Measurements from ENCODE around the gene SBF2.
"Not testable (repeated sequence)": the region's sequence is repeated elsewhere in the genome, so short reads cannot be mapped to it uniquely, and the experiment has no call there.

Gene SBF2

DNA sequence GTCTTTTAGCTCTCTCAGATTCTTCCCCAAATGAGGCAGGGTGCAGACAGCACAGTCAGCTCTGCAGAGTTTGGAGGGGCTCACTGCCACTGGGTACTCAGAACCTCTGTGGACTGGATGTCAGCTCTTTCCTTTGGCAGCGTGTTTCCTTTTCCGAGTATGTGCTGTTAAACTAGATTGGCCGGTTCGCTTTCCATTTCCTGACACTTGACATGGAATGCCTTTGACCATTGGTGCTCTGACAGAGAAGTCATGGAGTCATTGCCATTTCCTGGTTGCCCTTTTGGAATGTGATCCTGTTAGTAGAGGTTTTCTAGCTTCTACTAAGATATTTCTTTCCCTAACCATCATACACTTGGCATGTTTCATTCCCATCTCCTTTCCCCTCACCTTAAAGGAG is 543.5 kb downstream of the SBF2 start:
- no peak for DNase-seq (ENCODE audit: low read depth in 2 of 2)

DNA sequence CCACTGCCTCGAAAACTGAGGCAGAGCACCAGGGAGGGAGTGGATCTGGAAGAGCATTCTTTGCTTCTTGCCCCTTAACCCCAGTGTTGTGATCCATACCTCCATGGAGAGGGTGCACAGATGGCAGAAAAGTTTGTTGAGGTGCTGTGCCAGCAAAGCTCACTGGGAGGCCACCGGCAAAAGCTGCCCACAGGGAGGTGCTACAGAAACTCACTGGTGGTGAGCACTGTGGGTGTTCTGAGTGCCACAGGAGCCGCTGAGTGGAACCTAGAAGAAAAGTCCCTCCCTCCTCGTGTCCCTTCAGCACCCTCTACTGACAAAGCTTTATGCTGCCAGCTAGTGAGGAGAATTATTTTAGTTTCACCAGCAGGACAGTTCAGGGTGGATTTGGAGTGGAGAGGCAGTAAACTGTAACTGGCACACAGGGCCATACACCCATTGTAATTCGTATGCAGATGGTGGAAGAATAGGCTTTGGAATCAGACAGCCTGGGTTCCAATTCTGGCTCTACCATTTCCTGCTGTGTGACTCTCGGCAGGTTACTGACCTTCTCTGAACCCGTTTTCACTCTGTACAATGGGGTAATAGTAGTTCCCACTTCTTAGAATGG is 545.6 kb downstream of the SBF2 start:
- peak; percentile 54 to 60 for DNase-seq (ENCODE audit: low read depth in 2 of 2)

DNA sequence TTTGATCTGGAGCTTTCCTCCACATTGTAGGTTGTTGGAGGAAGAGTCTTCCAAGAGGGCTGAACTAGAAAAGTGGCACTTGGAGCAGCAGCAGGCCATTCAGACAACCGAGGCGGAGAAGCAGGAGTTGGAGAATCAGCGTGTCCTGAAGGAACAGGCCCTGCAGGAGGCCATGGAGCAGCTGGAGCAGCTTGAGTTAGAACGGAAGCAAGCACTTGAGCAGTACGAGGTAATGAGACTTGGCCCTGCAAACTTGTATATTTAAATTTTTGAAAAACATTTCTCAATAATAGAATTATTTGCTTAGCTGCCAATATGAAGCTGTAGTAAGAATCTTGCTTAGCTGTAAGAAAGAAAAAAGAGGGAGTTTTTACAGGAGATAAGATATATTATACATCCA is 546.2 kb downstream of the SBF2 start:
- DNase-seq (ENCODE audit: low read depth in 2 of 2), result no peak

DNA sequence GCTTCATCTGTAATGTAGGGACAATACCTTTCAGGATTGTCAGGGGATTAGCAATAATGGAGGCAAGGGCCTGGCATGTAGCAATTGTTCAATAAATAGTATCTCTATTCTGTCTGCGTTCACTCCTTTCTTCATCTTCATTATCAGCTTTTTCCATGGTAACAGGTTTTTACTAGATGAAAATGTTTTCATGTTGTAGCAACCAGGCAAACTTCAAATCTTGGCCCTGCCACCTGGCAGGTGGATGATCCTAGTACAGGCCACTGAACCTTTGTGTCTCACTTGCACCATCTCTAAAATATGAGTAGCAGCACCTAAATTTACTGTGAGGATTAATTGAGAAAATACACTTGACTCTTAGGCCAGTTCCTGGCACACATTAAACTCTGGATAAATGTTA is 546.8 kb downstream of the SBF2 start:
- no peak for DNase-seq (ENCODE audit: low read depth in 2 of 2)

DNA sequence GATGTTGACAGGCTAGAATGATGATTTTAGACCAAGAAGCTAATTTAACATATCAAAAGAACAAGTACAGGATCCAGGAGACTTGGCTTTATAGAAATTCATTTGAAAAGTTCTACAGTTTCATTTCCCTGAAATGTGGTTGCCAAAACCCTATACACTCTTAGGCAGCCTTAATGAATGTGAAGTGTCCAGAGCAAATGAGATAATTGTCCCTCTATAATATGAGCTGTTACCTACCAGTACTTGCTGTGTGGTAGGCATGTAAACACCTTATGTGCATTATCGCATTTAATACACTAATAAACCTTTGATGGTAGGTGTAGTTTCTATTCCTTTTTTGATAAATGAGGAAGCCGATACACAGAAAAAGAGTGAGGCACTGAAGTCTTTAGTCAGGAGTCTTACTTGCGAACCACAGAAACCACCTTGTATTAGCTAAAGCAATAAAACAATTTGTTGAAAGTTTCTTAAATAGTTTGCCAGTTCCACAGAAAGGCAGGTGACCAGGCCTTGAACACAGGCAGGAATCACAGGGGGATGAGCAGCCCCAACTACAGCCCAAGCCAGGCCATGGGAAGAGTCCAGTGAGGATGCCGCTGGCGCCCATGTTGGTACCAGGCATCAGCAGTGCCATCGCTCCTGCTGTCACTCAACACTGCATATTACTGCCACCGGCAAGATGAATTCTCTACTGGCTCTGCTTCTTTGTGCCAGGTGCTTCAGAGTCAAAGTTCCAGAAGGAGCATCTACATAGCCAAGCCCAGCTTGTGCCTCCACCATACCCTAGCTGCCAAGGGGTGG is 548.4 kb downstream of the SBF2 start:
- no peak for DNase-seq (ENCODE audit: low read depth in 2 of 2)

DNA sequence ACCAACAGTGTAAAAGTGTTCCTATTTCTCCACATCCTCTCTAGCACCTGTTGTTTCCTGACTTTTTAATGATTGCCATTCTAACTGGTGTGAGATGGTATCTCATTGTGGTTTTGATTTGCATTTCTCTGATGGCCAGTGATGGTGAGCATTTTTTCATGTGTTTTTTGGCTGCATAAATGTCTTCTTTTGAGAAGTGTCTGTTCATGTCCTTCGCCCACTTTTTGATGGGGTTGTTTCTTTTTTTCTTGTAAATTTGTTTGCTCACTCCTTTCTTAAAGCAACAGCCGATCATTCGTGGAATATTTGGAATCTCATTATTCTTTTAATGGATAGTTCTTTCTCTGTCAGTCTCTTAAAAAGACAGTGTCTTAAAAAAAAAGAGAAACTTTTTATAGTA is 550.5 kb downstream of the SBF2 start:
- not testable (repeated sequence) for DNase-seq (ENCODE audit: low read depth in 2 of 2)

DNA sequence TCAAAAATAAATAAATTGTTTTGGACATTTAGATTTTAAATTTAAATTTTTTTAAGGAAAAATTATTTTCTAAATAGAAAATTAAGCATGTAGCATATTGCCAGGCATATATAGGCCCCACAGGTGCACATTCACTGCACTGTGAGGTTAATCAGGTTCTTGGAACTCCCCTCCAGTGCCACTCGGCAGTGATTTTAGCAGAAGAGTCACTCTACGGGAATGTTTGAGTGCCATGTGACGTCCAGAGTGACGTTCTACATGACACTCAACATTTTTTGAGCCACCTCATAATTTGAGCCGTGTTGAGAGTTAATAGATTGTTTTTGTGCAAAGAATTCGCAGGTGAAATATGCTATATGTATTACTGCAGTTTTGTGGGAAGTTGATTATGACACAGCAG is 552.8 kb downstream of the SBF2 start:
- no peak for DNase-seq (ENCODE audit: low read depth in 2 of 2)

DNA sequence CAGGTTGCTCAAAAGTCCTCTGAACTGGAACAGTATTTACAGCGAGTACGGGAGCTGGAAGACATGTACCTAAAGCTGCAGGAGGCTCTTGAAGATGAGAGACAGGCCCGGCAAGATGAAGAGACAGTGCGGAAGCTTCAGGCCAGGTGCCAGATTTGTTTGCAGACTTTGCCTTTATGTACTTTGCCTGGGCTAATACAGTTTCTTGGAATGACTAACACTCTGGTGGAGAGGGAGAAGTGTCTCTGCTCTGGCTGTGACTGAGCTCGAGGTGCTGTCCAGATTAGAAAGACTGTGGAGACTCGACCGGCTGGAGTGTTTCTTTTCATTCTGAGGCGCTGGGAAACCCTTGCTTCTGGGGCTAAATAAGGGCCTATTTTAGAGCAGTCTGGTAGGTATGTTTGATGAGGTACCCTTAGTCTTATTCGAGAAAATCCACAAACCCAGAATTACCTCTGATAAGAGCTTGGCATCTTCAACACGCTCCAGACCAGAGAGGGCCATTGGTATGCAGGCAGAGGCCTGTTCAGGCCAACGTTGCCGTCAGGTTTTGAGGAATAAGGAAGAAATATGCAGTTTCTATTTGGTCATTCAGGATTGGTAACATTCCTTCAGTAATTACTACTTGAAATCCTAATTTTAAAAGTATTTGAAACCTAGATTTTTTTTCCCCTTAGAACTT is 553.7 kb downstream of the SBF2 start:
- no peak for DNase-seq (ENCODE audit: low read depth in 2 of 2)

DNA sequence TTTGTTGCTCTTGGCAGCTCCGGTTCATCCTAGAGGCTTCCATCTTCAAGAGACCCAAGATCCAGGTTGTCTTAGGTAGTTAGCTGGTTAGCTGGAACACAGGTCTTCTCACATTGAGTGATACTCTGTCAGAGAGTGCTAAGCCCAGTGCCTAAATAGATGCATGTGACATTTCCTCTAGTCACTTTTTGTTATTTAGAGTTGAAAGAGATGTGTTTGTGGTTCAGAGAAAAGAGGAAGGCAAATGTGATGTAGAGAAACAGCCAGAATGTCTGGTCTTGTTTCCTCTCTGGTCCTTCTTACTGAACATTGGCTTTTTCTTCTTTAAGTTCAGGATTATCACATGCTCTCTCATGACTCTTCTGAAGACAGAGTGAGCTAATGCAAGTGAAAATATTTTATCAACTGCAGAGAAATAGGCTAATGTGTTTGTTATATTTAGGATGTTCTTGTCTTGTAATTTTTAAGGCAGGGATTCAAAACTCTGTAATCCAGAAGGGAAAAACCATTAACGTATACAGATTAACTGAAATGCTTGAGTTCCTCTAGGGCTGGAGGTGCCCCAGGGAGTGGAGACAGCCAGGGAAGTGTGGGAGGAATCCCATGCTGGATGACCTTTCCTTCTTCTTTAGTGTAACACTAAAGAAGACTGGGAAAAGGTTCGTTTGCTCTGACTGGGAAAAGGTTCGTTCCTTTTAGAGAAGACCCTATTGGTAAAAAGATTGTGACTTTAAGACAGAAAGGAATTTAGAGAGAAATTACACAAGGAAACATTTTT is 554.7 kb downstream of the SBF2 start:
- no peak for DNase-seq (ENCODE audit: low read depth in 2 of 2)

DNA sequence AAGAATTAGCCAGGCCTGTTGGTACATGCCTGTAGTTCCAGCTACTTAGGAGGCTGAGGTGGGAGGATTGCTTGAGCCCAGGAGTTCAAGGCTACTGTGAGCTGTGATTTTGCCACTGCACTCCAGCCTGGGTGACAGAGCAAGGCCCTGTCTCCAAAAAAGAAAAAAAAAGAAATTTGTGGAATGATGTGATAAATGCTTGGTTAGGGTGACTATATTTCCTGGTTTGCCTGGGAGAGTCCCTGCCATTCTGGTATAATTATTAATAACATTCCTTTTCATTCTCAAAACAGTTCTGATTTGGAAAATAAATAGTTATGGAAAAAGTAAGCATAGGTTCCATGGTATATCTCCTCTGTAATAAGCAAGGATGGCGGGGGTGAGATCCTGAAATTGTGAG is 555.3 kb downstream of the SBF2 start:
- no peak for DNase-seq (ENCODE audit: low read depth in 2 of 2)

DNA sequence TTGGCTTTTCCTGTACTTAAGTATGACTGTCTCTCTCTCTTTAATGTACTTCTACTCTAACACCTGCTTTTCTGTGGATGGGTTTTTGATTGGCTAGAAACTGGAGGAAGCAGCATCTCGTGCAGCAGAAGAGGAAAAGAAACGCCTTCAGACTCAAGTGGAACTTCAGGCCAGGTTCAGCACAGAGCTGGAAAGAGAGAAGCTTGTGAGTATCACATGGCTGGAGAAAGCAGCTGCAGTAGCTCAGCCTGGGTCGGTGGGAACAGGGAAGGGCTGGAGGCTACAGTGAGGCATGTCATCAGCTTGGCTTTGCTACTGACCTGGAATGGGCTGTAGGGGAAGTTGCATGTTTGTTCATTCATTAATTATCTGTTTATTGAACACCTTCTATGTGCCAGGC is 555.9 kb downstream of the SBF2 start:
- DNase-seq (ENCODE audit: low read depth in 2 of 2), result no peak

DNA sequence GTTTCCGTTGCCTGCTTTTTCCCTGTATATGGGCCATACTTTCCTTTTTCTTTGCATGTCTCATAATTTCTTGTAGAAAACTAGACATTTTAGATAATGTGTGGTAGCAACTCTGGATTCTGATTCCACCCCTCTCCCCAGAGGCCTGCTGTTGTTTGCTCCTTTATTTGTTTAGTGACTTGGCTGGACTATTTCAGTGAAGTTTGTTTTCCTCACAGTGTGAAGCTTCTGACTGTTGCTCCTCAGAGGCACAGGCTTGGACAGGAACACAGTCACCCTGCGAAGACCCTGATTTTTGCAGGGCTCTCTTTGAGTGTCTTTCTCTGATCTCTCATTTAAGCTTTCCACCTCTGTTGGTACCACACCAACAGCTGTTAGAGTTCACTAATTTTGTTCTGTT is 557.7 kb downstream of the SBF2 start:
- no peak for DNase-seq (ENCODE audit: low read depth in 2 of 2)

DNA sequence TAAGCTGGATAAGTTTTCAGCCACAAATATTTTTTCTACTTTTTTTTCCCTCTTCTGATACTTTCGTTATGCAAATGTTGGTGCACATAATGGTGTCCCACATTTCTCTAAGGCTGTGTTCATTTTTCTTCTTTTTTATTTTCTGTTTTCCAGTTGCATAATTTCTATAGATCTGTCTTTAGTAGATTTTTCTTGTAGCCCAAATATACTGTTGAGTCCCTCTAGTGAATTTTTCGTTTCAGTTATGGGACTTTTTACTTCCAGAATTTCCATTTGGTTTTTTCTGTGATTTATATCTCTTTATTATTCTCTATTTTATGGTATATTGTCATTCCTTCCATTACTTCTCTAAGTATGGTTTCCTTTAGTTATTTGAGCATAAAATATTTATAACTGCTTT is 558.1 kb downstream of the SBF2 start:
- no peak for DNase-seq (ENCODE audit: low read depth in 2 of 2)

DNA sequence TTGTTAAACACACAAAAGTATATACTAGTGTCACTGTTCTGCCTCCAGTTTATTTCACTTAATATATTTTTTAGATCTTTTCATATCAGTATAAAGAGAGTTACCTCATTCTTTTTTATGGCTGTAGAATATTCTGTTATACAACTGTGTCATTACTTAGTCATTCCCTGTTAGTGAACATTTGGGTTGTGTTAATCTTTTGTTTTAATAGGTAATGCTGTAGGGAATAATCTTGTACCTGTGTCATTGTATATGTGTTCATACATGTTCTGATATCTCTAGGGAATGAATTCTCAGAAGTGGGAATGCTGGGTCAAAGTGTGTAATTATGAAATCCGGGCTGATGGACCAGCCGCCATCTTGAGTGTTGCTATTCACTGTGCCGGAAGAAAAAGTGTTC is 558.8 kb downstream of the SBF2 start:
- no peak for DNase-seq (ENCODE audit: low read depth in 2 of 2)

DNA sequence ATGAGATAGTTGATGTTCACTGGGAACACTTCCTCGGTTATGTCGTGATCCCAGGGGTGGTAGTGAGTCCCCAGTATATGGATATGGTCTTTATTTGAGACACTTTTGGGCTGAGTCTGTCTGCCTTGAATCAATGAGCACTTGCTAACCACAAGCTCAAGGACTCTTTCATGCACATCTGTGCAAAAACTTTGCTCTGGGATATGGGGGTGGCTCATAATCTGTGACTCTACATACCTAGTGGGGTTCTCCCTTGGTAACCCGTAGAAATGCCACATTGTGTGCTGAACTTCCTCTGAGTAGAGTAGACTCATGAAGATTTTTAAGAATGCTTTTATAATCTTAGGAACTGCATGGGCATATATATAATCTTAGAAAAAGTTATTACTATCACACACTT is 560.8 kb downstream of the SBF2 start:
- no peak for DNase-seq (ENCODE audit: low read depth in 2 of 2)

DNA sequence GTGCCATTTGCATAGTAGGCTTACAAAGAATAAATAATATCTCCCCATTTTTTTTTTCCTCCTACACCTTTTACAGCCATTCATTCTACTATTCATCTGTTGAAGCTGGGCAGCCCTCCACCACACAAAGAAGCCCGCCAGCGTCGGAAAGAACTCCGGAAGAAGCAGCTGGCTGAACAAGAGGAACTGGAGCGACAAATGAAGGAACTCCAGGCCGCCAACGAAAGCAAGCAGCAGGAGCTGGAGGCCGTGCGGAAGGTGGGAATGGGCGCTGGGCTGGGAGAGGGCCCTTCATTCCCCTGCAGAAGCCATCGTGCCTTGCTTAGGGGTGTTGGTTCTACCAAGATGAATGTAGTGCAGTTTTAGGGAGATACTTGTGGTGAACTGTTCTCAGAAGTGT is 561.6 kb downstream of the SBF2 start:
- no peak for DNase-seq (ENCODE audit: low read depth in 2 of 2)

DNA sequence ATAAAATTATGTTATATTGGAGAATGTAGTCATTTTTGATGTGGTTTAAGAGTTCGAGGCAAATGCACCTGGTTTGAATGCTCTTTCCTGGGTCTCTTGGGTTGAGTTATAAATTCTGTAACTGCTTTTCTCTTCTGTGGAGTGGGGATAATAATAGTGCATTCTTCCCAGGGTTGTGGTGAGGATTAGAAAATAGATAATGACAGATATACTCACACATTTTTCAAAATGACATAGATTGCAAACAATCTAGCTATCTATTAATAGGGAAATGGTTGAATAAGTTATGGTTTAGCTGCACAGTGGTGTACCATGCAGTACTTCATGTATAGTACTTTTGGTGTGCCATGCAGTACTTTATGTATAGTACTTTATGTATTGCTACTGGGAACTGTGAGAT is 562.8 kb downstream of the SBF2 start:
- no peak for DNase-seq (ENCODE audit: low read depth in 2 of 2)

Measured in stimulated activated CD8-positive, alpha-beta memory T cell treated with anti-CD3 and anti-CD28 coated beads, Interleukin-15, amount 100 ng/mL, for 48 hours (primary cell).